Breast epithelium (tissue), 3 donors: ENCODE data around the gene KRT39.

Experiments
- CTCF ChIP-seq, 3 donors: fragments of 450-650 bp; IDR thresholded peaks; one replicate each; pipeline ENCODE4 v1.5.1; 2016 to 2017; ENCODE audit warnings: antibody characterized with exemption in 3 of 3, mild to moderate bottlenecking in 3 of 3, moderate library complexity in 3 of 3
- POLR2A ChIP-seq: fragments of 450-650 bp; IDR thresholded peaks from one replicate; pipeline ENCODE4 v1.6.1; 2016; ENCODE audit warnings: antibody characterized with exemption, mild to moderate bottlenecking, moderate library complexity

DNA sequence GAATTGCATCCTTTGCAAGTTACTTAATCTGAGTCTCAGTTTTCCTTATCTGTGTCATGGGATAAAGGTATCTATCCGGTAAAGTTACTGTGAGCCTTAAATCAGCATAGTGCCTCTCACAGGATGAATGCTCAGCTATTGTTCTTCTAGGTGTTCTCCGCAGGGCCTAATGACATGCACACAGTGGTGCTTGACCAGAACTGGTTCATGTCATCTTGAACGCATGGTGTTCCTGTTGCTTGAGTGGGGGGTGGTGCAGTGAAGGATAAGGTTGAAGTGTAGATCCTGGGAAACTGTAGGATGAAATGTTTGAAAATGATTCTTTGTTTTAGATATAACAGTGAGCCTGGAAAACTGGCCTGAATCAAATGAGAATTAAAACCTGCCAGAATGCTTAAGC is 13.4 kb upstream of the KRT39 start:
- TF ChIP-seq CTCF (IDR thresholded peaks at IDR 0.05) (no peak), POLR2A (no peak)
